ENCODE measurements around the gene FAM168B. TPM values are rescaled to one million over a fixed set of nuclear protein-coding genes. Genes with fewer than 3 reads are reported as not detected.

FAM168B gene
- polyA plus RNA-seq, 1 of the 3 experiments (the other 2 are of a cell fraction) = 72.7 TPM

DNA sequence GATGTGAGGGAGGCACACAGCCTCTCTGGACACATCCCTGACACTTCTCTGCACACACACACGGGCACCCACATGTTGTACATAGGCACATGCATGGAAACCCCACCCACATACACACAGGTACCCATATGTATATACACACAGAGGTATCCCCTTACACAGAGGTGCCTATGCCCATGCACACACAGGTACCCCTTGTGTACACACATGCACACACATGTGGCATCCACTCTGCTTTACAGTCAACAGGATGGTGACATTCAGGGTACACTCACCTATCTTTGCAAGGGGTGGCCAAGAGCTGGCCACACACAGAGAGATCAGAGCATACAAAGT is 59.5 kb downstream of the FAM168B start:
- Histone ChIP-seq H3K27ac (ENCODE audit: low read depth in 2 of 2, low read length in 1 of 2) (no peak overlapping the region), H3K9ac (no peak overlapping the region), H3F3A (replicated peaks; ENCODE audit: insufficient read depth) (no peaks in the 10 kb centered on the region), H3K4me1 (ENCODE audit: control insufficient read depth in 1 of 2, insufficient read depth in 2 of 2, low read depth in 1 of 2, low read length in 1 of 2) (peaks cover 0 to 46% of the 10 kb centered on the region in 2 experiments; a peak in 2 of 4 replicates), H3K36me3 (replicated peaks in 1 of 2; ENCODE audit: control insufficient read depth in 1 of 2, insufficient read depth in 2 of 2, low read length in 1 of 2) (no peaks in the 10 kb centered on the region), H3K27me3 (ENCODE audit: insufficient read depth) (no peaks in the 10 kb centered on the region), H3K4me3 (ENCODE audit: low read depth in 2 of 2, low read length in 1 of 2) (no peak overlapping the region), H3K9me2 (no peaks in the 10 kb centered on the region), H4K20me1 (ENCODE audit: insufficient read depth) (no peaks in the 10 kb centered on the region), H3K4me2 (no peak overlapping the region), H3K9me3 (no peaks in the 10 kb centered on the region), H2AFZ (ENCODE audit: low read depth) (no peak overlapping the region), H3K79me2 (ENCODE audit: insufficient read depth) (no peaks in the 10 kb centered on the region)
- POLR2A ChIA-PET = no interaction called here
- 0% methylated on average over 1 of the region's 1 CpG for WGBS (ENCODE audit: low lambda C conversion rate)
- CTCF ChIA-PET = interaction anchor here (0.6 to 1.0 kb wide), 3 partner anchors 12 to 1926 kb away, joined by 3 read pairs; no protein-coding TSS in a partner anchor
- TF ChIP-seq FOXJ3 (CRISPR knock-in tag; IDR thresholded peaks at IDR 0.05) = no peak
- no peak for TF ChIP-seq EZH2phosphoT487 (IDR thresholded peaks at IDR 0.05; ENCODE audit: borderline replicate concordance, low read depth)
- TF ChIP-seq MEF2A (IDR thresholded peaks at IDR 0.05; ENCODE audit: borderline replicate concordance, low read depth) = no peak
- TF ChIP-seq, protein P1, sequence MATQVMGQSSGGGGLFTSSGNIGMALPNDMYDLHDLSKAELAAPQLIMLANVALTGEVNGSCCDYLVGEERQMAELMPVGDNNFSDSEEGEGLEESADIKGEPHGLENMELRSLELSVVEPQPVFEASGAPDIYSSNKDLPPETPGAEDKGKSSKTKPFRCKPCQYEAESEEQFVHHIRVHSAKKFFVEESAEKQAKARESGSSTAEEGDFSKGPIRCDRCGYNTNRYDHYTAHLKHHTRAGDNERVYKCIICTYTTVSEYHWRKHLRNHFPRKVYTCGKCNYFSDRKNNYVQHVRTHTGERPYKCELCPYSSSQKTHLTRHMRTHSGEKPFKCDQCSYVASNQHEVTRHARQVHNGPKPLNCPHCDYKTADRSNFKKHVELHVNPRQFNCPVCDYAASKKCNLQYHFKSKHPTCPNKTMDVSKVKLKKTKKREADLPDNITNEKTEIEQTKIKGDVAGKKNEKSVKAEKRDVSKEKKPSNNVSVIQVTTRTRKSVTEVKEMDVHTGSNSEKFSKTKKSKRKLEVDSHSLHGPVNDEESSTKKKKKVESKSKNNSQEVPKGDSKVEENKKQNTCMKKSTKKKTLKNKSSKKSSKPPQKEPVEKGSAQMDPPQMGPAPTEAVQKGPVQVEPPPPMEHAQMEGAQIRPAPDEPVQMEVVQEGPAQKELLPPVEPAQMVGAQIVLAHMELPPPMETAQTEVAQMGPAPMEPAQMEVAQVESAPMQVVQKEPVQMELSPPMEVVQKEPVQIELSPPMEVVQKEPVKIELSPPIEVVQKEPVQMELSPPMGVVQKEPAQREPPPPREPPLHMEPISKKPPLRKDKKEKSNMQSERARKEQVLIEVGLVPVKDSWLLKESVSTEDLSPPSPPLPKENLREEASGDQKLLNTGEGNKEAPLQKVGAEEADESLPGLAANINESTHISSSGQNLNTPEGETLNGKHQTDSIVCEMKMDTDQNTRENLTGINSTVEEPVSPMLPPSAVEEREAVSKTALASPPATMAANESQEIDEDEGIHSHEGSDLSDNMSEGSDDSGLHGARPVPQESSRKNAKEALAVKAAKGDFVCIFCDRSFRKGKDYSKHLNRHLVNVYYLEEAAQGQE (IDR thresholded peaks at IDR 0.05; ENCODE audit: low read depth, low read length) = no peak
- TF ChIP-seq, protein P2, sequence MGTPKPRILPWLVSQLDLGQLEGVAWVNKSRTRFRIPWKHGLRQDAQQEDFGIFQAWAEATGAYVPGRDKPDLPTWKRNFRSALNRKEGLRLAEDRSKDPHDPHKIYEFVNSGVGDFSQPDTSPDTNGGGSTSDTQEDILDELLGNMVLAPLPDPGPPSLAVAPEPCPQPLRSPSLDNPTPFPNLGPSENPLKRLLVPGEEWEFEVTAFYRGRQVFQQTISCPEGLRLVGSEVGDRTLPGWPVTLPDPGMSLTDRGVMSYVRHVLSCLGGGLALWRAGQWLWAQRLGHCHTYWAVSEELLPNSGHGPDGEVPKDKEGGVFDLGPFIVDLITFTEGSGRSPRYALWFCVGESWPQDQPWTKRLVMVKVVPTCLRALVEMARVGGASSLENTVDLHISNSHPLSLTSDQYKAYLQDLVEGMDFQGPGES (IDR thresholded peaks at IDR 0.05; ENCODE audit: low read depth, low read length) = no peak
- no peak for TF ChIP-seq JUND (IDR thresholded peaks at IDR 0.05)
- no peak for TF ChIP-seq ELF1 (IDR thresholded peaks at IDR 0.05)
- TF ChIP-seq YY1 (IDR thresholded peaks at IDR 0.05; ENCODE audit: low read depth) = no peak
- TF ChIP-seq RXRA (IDR thresholded peaks at IDR 0.05; ENCODE audit: borderline replicate concordance, low read depth) = no peak
- TF ChIP-seq, protein P3, sequence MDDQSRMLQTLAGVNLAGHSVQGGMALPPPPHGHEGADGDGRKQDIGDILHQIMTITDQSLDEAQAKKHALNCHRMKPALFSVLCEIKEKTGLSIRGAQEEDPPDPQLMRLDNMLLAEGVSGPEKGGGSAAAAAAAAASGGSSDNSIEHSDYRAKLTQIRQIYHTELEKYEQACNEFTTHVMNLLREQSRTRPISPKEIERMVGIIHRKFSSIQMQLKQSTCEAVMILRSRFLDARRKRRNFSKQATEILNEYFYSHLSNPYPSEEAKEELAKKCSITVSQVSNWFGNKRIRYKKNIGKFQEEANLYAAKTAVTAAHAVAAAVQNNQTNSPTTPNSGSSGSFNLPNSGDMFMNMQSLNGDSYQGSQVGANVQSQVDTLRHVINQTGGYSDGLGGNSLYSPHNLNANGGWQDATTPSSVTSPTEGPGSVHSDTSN (IDR thresholded peaks at IDR 0.05) = no peak
- no peak for TF ChIP-seq SMC3 (IDR thresholded peaks at IDR 0.05; ENCODE audit: low read depth, low read length)
- no peak for DNase-seq

DNA sequence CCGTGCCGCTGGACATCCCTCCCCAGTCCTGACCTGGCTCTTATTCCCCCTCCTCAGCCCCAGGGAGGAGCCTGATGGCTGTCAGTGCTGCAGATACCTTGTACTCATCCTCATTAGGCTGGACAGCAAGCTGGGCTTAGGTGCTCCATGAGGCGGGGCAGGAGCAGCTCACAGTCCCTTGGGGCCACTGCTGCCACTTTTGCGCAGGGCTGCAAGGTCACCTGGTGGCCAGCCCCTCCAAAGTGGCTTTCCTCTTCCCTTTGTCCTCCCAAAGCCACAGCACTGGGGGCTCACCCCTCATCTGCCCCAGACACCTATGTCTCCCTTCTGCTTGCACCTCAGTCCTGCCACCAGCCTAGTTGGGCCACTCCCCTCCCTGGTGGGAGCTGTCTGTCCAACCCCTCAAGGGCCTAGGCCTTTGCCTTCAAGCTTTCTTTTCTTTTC is 60.8 kb downstream of the FAM168B start:
- no peaks in the 10 kb centered on the region for H4K20me1 ChIP-seq (ENCODE audit: insufficient read depth)
- DNase-seq = no peak
- no peaks in the 10 kb centered on the region for H3K9me3 ChIP-seq
- WGBS (ENCODE audit: low lambda C conversion rate) = 87% methylated on average over 2 of the region's 4 CpGs
- H3K27me3 ChIP-seq (ENCODE audit: insufficient read depth) = no peaks in the 10 kb centered on the region
- POLR2A ChIA-PET = no interaction called here
- no peak overlapping the region for H3K27ac ChIP-seq (ENCODE audit: low read depth in 2 of 2, low read length in 1 of 2)
- H3K4me2 ChIP-seq = no peak overlapping the region
- H3K36me3 ChIP-seq (replicated peaks in 1 of 2; ENCODE audit: control insufficient read depth in 1 of 2, insufficient read depth in 2 of 2, low read length in 1 of 2) = no peaks in the 10 kb centered on the region
- no peak overlapping the region for H3K4me3 ChIP-seq (ENCODE audit: low read depth in 2 of 2, low read length in 1 of 2)
- H2AFZ ChIP-seq (ENCODE audit: low read depth) = no peak overlapping the region
- H3K79me2 ChIP-seq (ENCODE audit: insufficient read depth) = no peaks in the 10 kb centered on the region
- no peak overlapping the region for H3K9ac ChIP-seq
- no peaks in the 10 kb centered on the region for H3F3A ChIP-seq (replicated peaks; ENCODE audit: insufficient read depth)
- H3K4me1 ChIP-seq (ENCODE audit: control insufficient read depth in 1 of 2, insufficient read depth in 2 of 2, low read depth in 1 of 2, low read length in 1 of 2) = peaks cover 0 to 44% of the 10 kb centered on the region in 2 experiments; a peak in 2 of 4 replicates
- no peaks in the 10 kb centered on the region for H3K9me2 ChIP-seq
- CTCF ChIA-PET = interaction anchor here (0.6 to 1.2 kb wide), 4 partner anchors 9 to 116 kb away, joined by 4 to 5 read pairs (median 4); no protein-coding TSS in a partner anchor
- TF ChIP-seq FOSL2 (IDR thresholded peaks at IDR 0.05; ENCODE audit: borderline replicate concordance, low read depth) = no peak
- TF ChIP-seq MXI1 (IDR thresholded peaks at IDR 0.05; ENCODE audit: low read depth, low read length) = no peak
- TF ChIP-seq GABPA (IDR thresholded peaks at IDR 0.05; ENCODE audit: low read depth) = no peak
- TF ChIP-seq, protein P1 (IDR thresholded peaks at IDR 0.05; ENCODE audit: low read depth, low read length) = no peak
- no peak for TF ChIP-seq EZH2phosphoT487 (IDR thresholded peaks at IDR 0.05; ENCODE audit: borderline replicate concordance, low read depth)
- no peak for TF ChIP-seq CHD2 (IDR thresholded peaks at IDR 0.05; ENCODE audit: low read length, partially characterized antibody)
- no peak for TF ChIP-seq JUND (IDR thresholded peaks at IDR 0.05)
- no peak for TF ChIP-seq RFX5 (IDR thresholded peaks at IDR 0.05; ENCODE audit: low read length)
- no peak for TF ChIP-seq FOXM1 (IDR thresholded peaks at IDR 0.05; ENCODE audit: low read depth)
- TF ChIP-seq EP300 (IDR thresholded peaks at IDR 0.05; ENCODE audit: borderline replicate concordance in 1 of 2, low read depth in 1 of 2, low read length in 1 of 2) = no peak

Data from SK-N-SH (cell line).